Fibroblast of lung (primary cell): ENCODE data around the gene CLDN9. TPM values are rescaled to one million over a fixed set of nuclear protein-coding genes. Genes with fewer than 3 reads are reported as not detected.

Experiments used
- DNase-seq, 2 donors: peaks; one replicate each; pipeline versions ENCODE4 v3.0.0 to v3.0.0-alpha.2; 2010; ENCODE audit warnings: low read depth in 2 of 2
- H2AFZ ChIP-seq: 2 replicates; pipeline ENCODE4 v1.5.1; 2012; ENCODE audit warnings: low read length, control low read depth, inconsistent platforms
- H3K27ac ChIP-seq: 2 replicates; pipeline ENCODE4 v1.5.1; 2011; ENCODE audit warnings: low read length, control low read depth; ENCODE audit not compliant: insufficient read depth
- H3K27me3 ChIP-seq: 2 replicates; pipeline ENCODE4 v1.5.1; 2011; ENCODE audit warnings: mild to moderate bottlenecking, low read length; ENCODE audit not compliant: control insufficient read depth, insufficient read depth
- H3K36me3 ChIP-seq: 2 replicates; pipeline ENCODE4 v1.5.1; 2011; ENCODE audit warnings: low read length; ENCODE audit not compliant: control insufficient read depth, insufficient read depth
- H3K4me1 ChIP-seq: 2 replicates; pipeline ENCODE4 v1.5.1; 2011; ENCODE audit warnings: low read length; ENCODE audit not compliant: control insufficient read depth, insufficient read depth; ENCODE audit errors: extremely low read depth
- H3K4me2 ChIP-seq: 2 replicates; pipeline ENCODE4 v1.5.1; 2011; ENCODE audit warnings: low read length, control low read depth; ENCODE audit not compliant: insufficient read depth; ENCODE audit errors: extremely low read depth
- H3K4me3 ChIP-seq, 4 experiments: fragments of 200-600 bp in 1 of 4; sonication (generic) in 1 of 4; replicated peaks in 1 of 4; 2 replicates each; pipeline ENCODE4 v1.5.1; 2011 to 2016; ENCODE audit warnings: low read length in 4 of 4, low read depth in 3 of 4, mild to moderate bottlenecking in 3 of 4, control low read depth in 2 of 4, inconsistent platforms in 1 of 4, mixed read lengths in 1 of 4; ENCODE audit not compliant: insufficient read depth in 1 of 4; ENCODE audit errors: control extremely low read depth in 1 of 4
- H3K79me2 ChIP-seq: 2 replicates; pipeline ENCODE4 v1.5.1; 2012; ENCODE audit warnings: mild to moderate bottlenecking, low read length, inconsistent platforms; ENCODE audit not compliant: control insufficient read depth, insufficient read depth
- H3K9ac ChIP-seq: 2 replicates; pipeline ENCODE4 v1.5.1; 2011; ENCODE audit warnings: mild to moderate bottlenecking, low read length, control low read depth; ENCODE audit not compliant: insufficient read depth
- H3K9me3 ChIP-seq: 2 replicates; pipeline ENCODE4 v1.5.1; 2012; ENCODE audit warnings: low read depth, low read length; ENCODE audit not compliant: control insufficient read depth, insufficient read depth
- H4K20me1 ChIP-seq: 2 replicates; pipeline ENCODE4 v1.5.1; 2011; ENCODE audit warnings: low read length; ENCODE audit not compliant: control insufficient read depth, insufficient read depth; ENCODE audit errors: extremely low read depth
- EZH2 ChIP-seq: IDR thresholded peaks from 2 replicates; pipeline ENCODE4 v1.5.1; 2012; ENCODE audit warnings: low read length, control low read depth, mild to moderate bottlenecking; ENCODE audit errors: missing control alignments
- polyA plus RNA-seq, 2 donors: library from polyadenylated mRNA; depleted of rRNA in 1 of 2; stranded (reverse) in 1 of 2; unstranded in 1 of 2; fragments of >200 nt; gene quantifications; 2 replicates each; pipeline ENCODE4 v1.2.1, GENCODE V29; 2011 to 2012; ENCODE audit warnings: missing spikeins in 1 of 2
- total RNA-seq: library from RNA; depleted of rRNA; stranded (reverse); fragments of >200 nt; gene quantifications from 2 replicates; pipeline ENCODE4 v1.2.1, GENCODE V29; 2014
- TF ChIP-seq, protein P1 (sequence below), 2 donors: IDR thresholded peaks in 1 of 2; conservative IDR thresholded peaks in 1 of 2; 1 replicate in 1 of 2; 2 replicates in 1 of 2; pipeline ENCODE4 v1.5.1; 2011 to 2012; ENCODE audit warnings: low read length in 2 of 2, control low read depth in 1 of 2, inconsistent platforms in 1 of 2, low read depth in 1 of 2, mild to moderate bottlenecking in 1 of 2

The CLDN9 gene
- total and polyA plus RNA-seq, 2 donors (not counting 1 experiment from before 2014, with no cell fraction given): not detected

DNA sequence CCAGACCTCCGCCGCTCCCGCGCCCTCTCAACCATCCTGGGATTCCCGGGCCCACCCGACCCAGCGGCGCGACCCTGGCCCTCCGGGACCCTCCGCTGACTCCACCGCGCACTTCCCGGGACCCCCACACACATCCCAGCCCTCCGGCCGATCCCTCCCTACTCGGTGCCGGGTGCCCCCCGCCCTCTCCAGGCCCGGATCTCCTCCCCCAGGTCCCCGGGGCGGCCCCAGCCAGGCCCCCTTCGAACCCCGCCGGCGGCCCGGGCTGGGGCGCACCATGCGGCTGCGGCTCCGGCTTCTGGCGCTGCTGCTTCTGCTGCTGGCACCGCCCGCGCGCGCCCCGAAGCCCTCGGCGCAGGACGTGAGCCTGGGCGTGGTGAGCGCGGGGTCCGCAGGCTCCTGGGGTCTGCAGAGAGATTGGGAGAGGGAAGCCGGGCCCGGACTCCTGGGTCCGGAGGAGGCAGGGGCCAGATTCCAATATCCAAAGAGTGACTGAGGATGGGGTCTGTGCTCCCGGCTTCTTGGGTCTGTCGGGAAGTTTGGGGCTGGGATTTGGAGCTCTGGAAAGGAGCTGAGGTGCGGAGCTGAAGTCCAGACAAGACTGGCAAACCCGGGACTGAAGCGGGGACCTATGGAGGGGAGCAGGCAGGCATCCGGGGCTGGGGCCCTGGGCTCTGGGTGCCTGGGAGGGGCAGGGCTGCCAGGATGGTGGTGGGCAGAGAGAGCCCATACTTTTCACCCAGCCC is 34.1 kb downstream of the CLDN9 start:
- Histone ChIP-seq H3K4me1 (no peaks in the 10 kb centered on the region), H3K27me3 (peaks cover 47% of the 10 kb centered on the region)
- DNase-seq: no peak

DNA sequence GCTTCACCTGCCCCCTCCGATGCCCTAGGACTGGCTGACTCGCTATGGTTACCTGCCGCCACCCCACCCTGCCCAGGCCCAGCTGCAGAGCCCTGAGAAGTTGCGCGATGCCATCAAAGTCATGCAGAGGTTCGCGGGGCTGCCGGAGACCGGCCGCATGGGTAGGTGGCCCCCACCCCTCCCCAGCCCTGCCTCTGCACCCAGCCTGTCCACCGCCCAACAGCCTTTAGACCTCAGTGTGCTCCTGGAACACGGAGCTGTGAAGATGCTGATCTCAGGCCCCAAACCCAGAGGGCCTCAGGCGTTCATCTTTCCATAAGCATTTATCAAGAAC is 34.6 kb downstream of the CLDN9 start:
- Histone ChIP-seq H3K79me2 (no peaks in the 10 kb centered on the region), H3K36me3 (no peaks in the 10 kb centered on the region), H4K20me1 (no peaks in the 10 kb centered on the region), H2AFZ (no peak overlapping the region), H3K9me3 (no peaks in the 10 kb centered on the region), H3K27ac (no peak overlapping the region), H3K4me2 (no peak overlapping the region), H3K9ac (no peak overlapping the region), H3K27me3 (peaks cover 47% of the 10 kb centered on the region), H3K4me3 (no peak overlapping the region), H3K4me1 (no peaks in the 10 kb centered on the region)
- no peak for DNase-seq
- TF ChIP-seq, protein P1, sequence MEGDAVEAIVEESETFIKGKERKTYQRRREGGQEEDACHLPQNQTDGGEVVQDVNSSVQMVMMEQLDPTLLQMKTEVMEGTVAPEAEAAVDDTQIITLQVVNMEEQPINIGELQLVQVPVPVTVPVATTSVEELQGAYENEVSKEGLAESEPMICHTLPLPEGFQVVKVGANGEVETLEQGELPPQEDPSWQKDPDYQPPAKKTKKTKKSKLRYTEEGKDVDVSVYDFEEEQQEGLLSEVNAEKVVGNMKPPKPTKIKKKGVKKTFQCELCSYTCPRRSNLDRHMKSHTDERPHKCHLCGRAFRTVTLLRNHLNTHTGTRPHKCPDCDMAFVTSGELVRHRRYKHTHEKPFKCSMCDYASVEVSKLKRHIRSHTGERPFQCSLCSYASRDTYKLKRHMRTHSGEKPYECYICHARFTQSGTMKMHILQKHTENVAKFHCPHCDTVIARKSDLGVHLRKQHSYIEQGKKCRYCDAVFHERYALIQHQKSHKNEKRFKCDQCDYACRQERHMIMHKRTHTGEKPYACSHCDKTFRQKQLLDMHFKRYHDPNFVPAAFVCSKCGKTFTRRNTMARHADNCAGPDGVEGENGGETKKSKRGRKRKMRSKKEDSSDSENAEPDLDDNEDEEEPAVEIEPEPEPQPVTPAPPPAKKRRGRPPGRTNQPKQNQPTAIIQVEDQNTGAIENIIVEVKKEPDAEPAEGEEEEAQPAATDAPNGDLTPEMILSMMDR (conservative IDR thresholded peaks at IDR 0.05 in 1 of 2, IDR thresholded peaks at IDR 0.05 in 1 of 2; ENCODE audit: low read depth in 1 of 2, low read length in 2 of 2): no peak
- TF ChIP-seq EZH2: no peak

More for the DNA sequence above, 34.1 kb downstream of the CLDN9 start:
- Histone ChIP-seq H3K27ac (no peak overlapping the region), H3K36me3 (no peaks in the 10 kb centered on the region), H3K79me2 (no peaks in the 10 kb centered on the region), H3K4me3 (no peak overlapping the region), H3K9me3 (no peaks in the 10 kb centered on the region), H2AFZ (no peak overlapping the region), H4K20me1 (no peaks in the 10 kb centered on the region), H3K9ac (no peak overlapping the region), H3K4me2 (peak overlapping the region; percentile 5)
- peak; percentile 95 for TF ChIP-seq EZH2
- TF ChIP-seq, protein P1 (conservative IDR thresholded peaks at IDR 0.05 in 1 of 2, IDR thresholded peaks at IDR 0.05 in 1 of 2; ENCODE audit: low read depth in 1 of 2, low read length in 2 of 2): no peak

DNA sequence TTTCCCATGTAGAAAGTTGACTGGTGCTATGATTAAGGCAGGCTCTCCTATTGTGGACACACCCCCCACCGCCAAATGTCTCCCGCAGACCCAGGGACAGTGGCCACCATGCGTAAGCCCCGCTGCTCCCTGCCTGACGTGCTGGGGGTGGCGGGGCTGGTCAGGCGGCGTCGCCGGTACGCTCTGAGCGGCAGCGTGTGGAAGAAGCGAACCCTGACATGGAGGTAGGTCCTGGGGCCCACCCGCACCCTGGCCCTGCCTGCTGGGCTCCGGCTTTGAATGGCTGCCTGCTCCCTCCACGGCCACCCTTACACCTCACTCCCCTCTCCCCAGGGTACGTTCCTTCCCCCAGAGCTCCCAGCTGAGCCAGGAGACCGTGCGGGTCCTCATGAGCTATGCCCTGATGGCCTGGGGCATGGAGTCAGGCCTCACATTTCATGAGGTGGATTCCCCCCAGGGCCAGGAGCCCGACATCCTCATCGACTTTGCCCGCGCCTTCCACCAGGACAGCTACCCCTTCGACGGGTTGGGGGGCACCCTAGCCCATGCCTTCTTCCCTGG is 37.3 kb downstream of the CLDN9 start:
- no peaks in the 10 kb centered on the region for H3K4me1 ChIP-seq
- H3K4me3 ChIP-seq: no peak overlapping the region
- no peak overlapping the region for H3K27ac ChIP-seq
- no peaks in the 10 kb centered on the region for H4K20me1 ChIP-seq
- DNase-seq: no peak
- peaks cover 38% of the 10 kb centered on the region for H3K27me3 ChIP-seq
- H3K9me3 ChIP-seq: no peaks in the 10 kb centered on the region
- no peak for TF ChIP-seq EZH2
- TF ChIP-seq, protein P1 (conservative IDR thresholded peaks at IDR 0.05 in 1 of 2, IDR thresholded peaks at IDR 0.05 in 1 of 2; ENCODE audit: low read depth in 1 of 2, low read length in 2 of 2): no peak
- no peaks in the 10 kb centered on the region for H3K36me3 ChIP-seq
- no peaks in the 10 kb centered on the region for H3K79me2 ChIP-seq
- H3K9ac ChIP-seq: no peak overlapping the region
- H2AFZ ChIP-seq: no peak overlapping the region
- no peak overlapping the region for H3K4me2 ChIP-seq
